CD4-positive, alpha-beta T cell treated with Interleukin-6 for 4 hours (primary cell): ENCODE measurements around the gene KRTAP16-1.
A peak's percentile ranks its signal among the peaks of the same experiment; 100 is the strongest.
"Not testable (repeated sequence)": the region's sequence is repeated elsewhere in the genome, so short reads cannot be mapped to it uniquely, and the experiment has no call there.

Source experiments
- DNase-seq: peaks from one replicate; pipeline ENCODE4 v3.0.0-alpha.2; 2020; ENCODE audit warnings: mixed read lengths

KRTAP16-1 gene

GRCh38 chr17:41308918-41309359 is at the start of gene KRTAP16-1:
TSS of gene KRTAP16-1 (minus strand) at chr17:41309309. CDS start at chr17:41309253, 56 bp downstream.
- DNase-seq = peak; percentile 69

GRCh38 chr17:41354536-41354935 is 45.4 kb upstream of the KRTAP16-1 start:
- DNase-seq = no peak

- no peak for DNase-seq
Observed at GRCh38 chr17:41352597-41353366, 43.7 kb upstream of the KRTAP16-1 start.

GRCh38 chr17:41351177-41351576 is 42.1 kb upstream of the KRTAP16-1 start:
- DNase-seq = no peak

GRCh38 chr17:41350381-41350878 is 41.3 kb upstream of the KRTAP16-1 start, which contains the start of gene KRT33A:
TSS of gene KRT33A (minus strand) at chr17:41350828. CDS start at chr17:41350767, 61 bp downstream.
- not testable (repeated sequence) for DNase-seq

GRCh38 chr17:41347869-41348760 is 39.0 kb upstream of the KRTAP16-1 start:
- no peak for DNase-seq

GRCh38 chr17:41346421-41346820 is 37.3 kb upstream of the KRTAP16-1 start:
- not testable (repeated sequence) for DNase-seq

GRCh38 chr17:41345992-41346391 is 36.9 kb upstream of the KRTAP16-1 start:
- no peak for DNase-seq

- DNase-seq = no peak
Observed at GRCh38 chr17:41343029-41343428, 33.9 kb upstream of the KRTAP16-1 start.

GRCh38 chr17:41340934-41341861 is 32.1 kb upstream of the KRTAP16-1 start:
- DNase-seq = peak; percentile 77

GRCh38 chr17:41340494-41340893 is 31.4 kb upstream of the KRTAP16-1 start:
- no peak for DNase-seq

GRCh38 chr17:41339571-41340172 is 30.6 kb upstream of the KRTAP16-1 start:
- no peak for DNase-seq

GRCh38 chr17:41338961-41339485 is 29.9 kb upstream of the KRTAP16-1 start:
- DNase-seq = peak; percentile 42

- no peak for DNase-seq
Observed at GRCh38 chr17:41335747-41336146, 26.6 kb upstream of the KRTAP16-1 start.

- peak; percentile 34 for DNase-seq
Observed at GRCh38 chr17:41334385-41335305, 25.5 kb upstream of the KRTAP16-1 start.

- DNase-seq = no peak
Observed at GRCh38 chr17:41333836-41334235, 24.7 kb upstream of the KRTAP16-1 start.

GRCh38 chr17:41333098-41333497 is 24.0 kb upstream of the KRTAP16-1 start:
- DNase-seq = no peak

- DNase-seq = no peak
Observed at GRCh38 chr17:41332239-41332638, 23.1 kb upstream of the KRTAP16-1 start.

GRCh38 chr17:41331606-41332005 is 22.5 kb upstream of the KRTAP16-1 start:
- no peak for DNase-seq

- DNase-seq = peak; percentile 33
Observed at GRCh38 chr17:41329279-41329948, 20.3 kb upstream of the KRTAP16-1 start.
